H1 (cell line): Measurements from ENCODE around the gene CADM2. TPM values are rescaled to one million over a fixed set of nuclear protein-coding genes. Genes with fewer than 3 reads are reported as not detected.

ENCODE experiments used
- CTCF ChIA-PET: fragments of 300-600 bp; sonication (Branson Sonifier 250); formaldehyde crosslinking; loops from one replicate; lab custom pipeline; 2021; ENCODE audit not compliant: partially characterized antibody; lab: Charles Lee
- POLR2A ChIA-PET: fragments of 300-600 bp; sonication (Branson Sonifier 250); formaldehyde crosslinking; loops from one replicate; lab custom pipeline; 2021; ENCODE audit warnings: inconsistent platforms; ENCODE audit not compliant: partially characterized antibody; lab: Charles Lee
- DNase-seq, 2 experiments: peaks; one replicate each; pipeline versions ENCODE4 v3.0.0 to v3.0.0-alpha.2; 2010 to 2022; ENCODE audit warnings: low spot score in 2 of 2, low read depth in 1 of 2, mixed read lengths in 1 of 2
- FAIRE-seq: peaks from 2 replicates; lab custom pipeline; 2011; peaks lifted over from hg19 to GRCh38; lab: Jason Lieb, UNC
- H2AFZ ChIP-seq: 2 replicates; pipeline ENCODE4 v1.8.1; 2012; ENCODE audit warnings: low read length, inconsistent platforms
- H2AK5ac ChIP-seq: 2 replicates; pipeline ENCODE4 v1.6.1; 2013; ENCODE audit warnings: low read depth, low read length
- H2BK120ac ChIP-seq: replicated peaks from 2 replicates; pipeline ENCODE3; 2013; ENCODE audit warnings: low read depth, low read length, inconsistent platforms
- H2BK12ac ChIP-seq: 2 replicates; pipeline ENCODE4 v1.6.1; 2013; ENCODE audit warnings: low read depth, low read length
- H2BK15ac ChIP-seq: 2 replicates; pipeline ENCODE4 v1.6.1; 2013; ENCODE audit warnings: low read length
- H2BK20ac ChIP-seq: 2 replicates; pipeline ENCODE4 v1.6.1; 2013; ENCODE audit warnings: low read length
- H2BK5ac ChIP-seq: 2 replicates; pipeline ENCODE4 v1.6.1; 2013; ENCODE audit warnings: low read depth, low read length
- H3K14ac ChIP-seq: 2 replicates; pipeline ENCODE4 v1.6.1; 2013; ENCODE audit warnings: inconsistent platforms; ENCODE audit not compliant: insufficient read length
- H3K18ac ChIP-seq: 2 replicates; pipeline ENCODE4 v1.6.1; 2013; ENCODE audit warnings: low read length; ENCODE audit errors: extremely low read depth
- H3K23ac ChIP-seq: 2 replicates; pipeline ENCODE4 v1.6.1; 2013; ENCODE audit warnings: inconsistent platforms; ENCODE audit not compliant: insufficient read length
- H3K23me2 ChIP-seq: 2 replicates; pipeline ENCODE4 v1.6.1; 2013; ENCODE audit warnings: low read depth, low read length
- H3K27ac ChIP-seq: 2 replicates; pipeline ENCODE4 v1.6.1; 2011; ENCODE audit warnings: low read depth, low read length, inconsistent platforms
- H3K27me3 ChIP-seq, 4 experiments: replicated peaks in 1 of 4; 1 replicate in 1 of 4; 2 replicates in 3 of 4; pipeline versions ENCODE4 v1.6.1 to v1.8.1; 2011 to 2013; ENCODE audit warnings: low read length in 3 of 4, mild to moderate bottlenecking in 3 of 4, inconsistent platforms in 2 of 4, mixed read lengths in 2 of 4, moderate library complexity in 1 of 4; ENCODE audit not compliant: control insufficient read depth in 3 of 4, insufficient read depth in 3 of 4; ENCODE audit errors: extremely low read depth in 1 of 4
- H3K36me3 ChIP-seq, 4 experiments: 2 replicates each; pipeline versions ENCODE4 v1.6.1 to v1.8.1; 2011 to 2013; ENCODE audit warnings: mild to moderate bottlenecking in 4 of 4, low read length in 3 of 4, moderate library complexity in 2 of 4, control low read depth in 1 of 4, inconsistent platforms in 1 of 4; ENCODE audit not compliant: insufficient read depth in 4 of 4, control insufficient read depth in 2 of 4
- H3K4ac ChIP-seq: replicated peaks from 2 replicates; pipeline ENCODE3; 2013; ENCODE audit warnings: low read length, low read depth, mixed read lengths, inconsistent platforms; ENCODE audit not compliant: insufficient read length
- H3K4me1 ChIP-seq, 4 experiments: replicated peaks in 1 of 4; 1 replicate in 1 of 4; 2 replicates in 3 of 4; pipeline versions ENCODE4 v1.6.1 to v1.8.1; 2011 to 2013; ENCODE audit warnings: low read length in 3 of 4, inconsistent platforms in 2 of 4, mixed read lengths in 1 of 4; ENCODE audit not compliant: insufficient read depth in 4 of 4, control insufficient read depth in 3 of 4
- H3K4me2 ChIP-seq, 2 experiments: 2 replicates each; pipeline versions ENCODE4 v1.6.1 to v1.8.1; 2011 to 2013; ENCODE audit warnings: low read depth in 2 of 2, low read length in 2 of 2, control low read depth in 1 of 2, inconsistent platforms in 1 of 2, mild to moderate bottlenecking in 1 of 2; ENCODE audit not compliant: insufficient read depth in 1 of 2
- H3K4me3 ChIP-seq, 4 experiments: fragments of 200-600, 300-600 bp in 1 of 4; sonication (generic), shearing (Covaris generic), sonication (Bioruptor Twin) in 1 of 4; 2 replicates each; pipeline versions ENCODE4 v1.5.1 to v1.8.1; 2011 to 2016; ENCODE audit warnings: low read length in 4 of 4, low read depth in 3 of 4, control low read depth in 2 of 4, inconsistent platforms in 2 of 4, mild to moderate bottlenecking in 2 of 4, mixed read lengths in 1 of 4, moderate library complexity in 1 of 4; ENCODE audit not compliant: insufficient read depth in 2 of 4; ENCODE audit errors: extremely low read depth in 1 of 4
- H3K56ac ChIP-seq: replicated peaks from 2 replicates; pipeline ENCODE3; 2013; ENCODE audit warnings: low read depth, mild to moderate bottlenecking, mixed read lengths, low read length, inconsistent platforms; ENCODE audit not compliant: insufficient read length
- H3K79me1 ChIP-seq: 2 replicates; pipeline ENCODE4 v1.6.1; 2013; ENCODE audit warnings: low read depth, low read length, control low read depth
- H3K79me2 ChIP-seq, 2 experiments: 2 replicates each; pipeline versions ENCODE4 v1.6.1 to v1.8.1; 2012 to 2013; ENCODE audit warnings: low read length in 2 of 2, mild to moderate bottlenecking in 2 of 2, inconsistent platforms in 1 of 2; ENCODE audit not compliant: insufficient read depth in 2 of 2, control insufficient read depth in 1 of 2
- H3K9ac ChIP-seq, 4 experiments: replicated peaks in 1 of 4; 1 replicate in 1 of 4; 2 replicates in 3 of 4; pipeline versions ENCODE4 v1.6.1 to v1.8.1; 2011 to 2013; ENCODE audit warnings: low read depth in 3 of 4, low read length in 3 of 4, control low read depth in 2 of 4, mild to moderate bottlenecking in 2 of 4, moderate library complexity in 2 of 4, inconsistent platforms in 1 of 4; ENCODE audit errors: extremely low read depth in 1 of 4
- H3K9me3 ChIP-seq, 2 experiments: 2 replicates each; pipeline versions ENCODE4 v1.6.1 to v1.8.1; 2012 to 2013; ENCODE audit warnings: mild to moderate bottlenecking in 2 of 2, moderate library complexity in 2 of 2, control low read depth in 1 of 2, inconsistent platforms in 1 of 2, low read depth in 1 of 2, low read length in 1 of 2, mixed read lengths in 1 of 2; ENCODE audit not compliant: insufficient read depth in 2 of 2
- H4K20me1 ChIP-seq, 2 experiments: replicated peaks in 1 of 2; 2 replicates each; pipeline versions ENCODE3 to v1.8.1; 2011 to 2013; ENCODE audit warnings: inconsistent platforms in 2 of 2, low read length in 2 of 2, mild to moderate bottlenecking in 1 of 2; ENCODE audit not compliant: insufficient read depth in 2 of 2, control insufficient read depth in 1 of 2
- H4K5ac ChIP-seq: 2 replicates; pipeline ENCODE4 v1.6.1; 2013; ENCODE audit warnings: low read length, low read depth, mixed read lengths, inconsistent platforms; ENCODE audit not compliant: insufficient read length
- H4K8ac ChIP-seq: 2 replicates; pipeline ENCODE4 v1.8.0; 2013; ENCODE audit warnings: mild to moderate bottlenecking, moderate library complexity, low read length, inconsistent platforms; ENCODE audit not compliant: insufficient read depth; ENCODE audit errors: extremely low read depth
- H4K91ac ChIP-seq: replicated peaks from 2 replicates; pipeline ENCODE3; 2013; ENCODE audit warnings: low read length, mixed read lengths, inconsistent platforms; ENCODE audit not compliant: insufficient read length
- BACH1 ChIP-seq: IDR thresholded peaks from 2 replicates; pipeline ENCODE4 v1.6.1; 2012; ENCODE audit warnings: low read length, improper control_type of control experiment
- BCL11A ChIP-seq, 2 experiments: IDR thresholded peaks; one replicate each; pipeline ENCODE4 v1.6.1; 2011; ENCODE audit warnings: low read depth in 2 of 2, low read length in 2 of 2, mild to moderate bottlenecking in 2 of 2
- CEBPB ChIP-seq: IDR thresholded peaks from 2 replicates; pipeline ENCODE4 v1.6.1; 2012; ENCODE audit warnings: low read depth, low read length
- EGR1 ChIP-seq: IDR thresholded peaks from 2 replicates; pipeline ENCODE4 v1.6.1; 2011; ENCODE audit warnings: low read depth, low read length, borderline replicate concordance
- GABPA ChIP-seq: IDR thresholded peaks from 2 replicates; pipeline ENCODE4 v1.6.1; 2011; ENCODE audit warnings: mild to moderate bottlenecking, low read length, moderate library complexity, borderline replicate concordance; ENCODE audit not compliant: insufficient read depth
- HDAC2 ChIP-seq, 2 experiments: fragments of 300-600 bp in 1 of 2; sonication (generic) in 1 of 2; IDR thresholded peaks; 2 replicates each; pipeline ENCODE4 v1.6.1; 2011 to 2012; ENCODE audit warnings: low read depth in 2 of 2, low read length in 2 of 2, mild to moderate bottlenecking in 2 of 2, moderate library complexity in 2 of 2, borderline replicate concordance in 1 of 2, inconsistent platforms in 1 of 2
- KDM5A ChIP-seq: fragments of 200-600 bp; IDR thresholded peaks from 2 replicates; pipeline ENCODE4 v1.7.1; 2012; ENCODE audit warnings: mild to moderate bottlenecking, low read length, inconsistent platforms, mixed read lengths
- MAFK ChIP-seq: IDR thresholded peaks from 2 replicates; pipeline ENCODE4 v1.6.1; 2012; ENCODE audit warnings: low read depth, mild to moderate bottlenecking, improper control_type of control experiment, low read length
- RNF2 ChIP-seq: fragments of 200-900, 300-1000 bp; sonication (generic); IDR thresholded peaks from 2 replicates; pipeline ENCODE4 v1.7.1; 2016; ENCODE audit warnings: borderline replicate concordance, low read depth, mild to moderate bottlenecking, antibody characterized with exemption, low read length; ENCODE audit not compliant: poor library complexity, severe bottlenecking; ENCODE audit errors: missing control alignments
- SP4 ChIP-seq: IDR thresholded peaks from 2 replicates; pipeline ENCODE4 v1.6.1; 2012; ENCODE audit warnings: low read length, inconsistent platforms
- polyA plus RNA-seq, 7 experiments: library from polyadenylated mRNA; depleted of rRNA in 3 of 7; stranded (reverse) in 5 of 7; unstranded in 2 of 7; fragments of >200 nt in 5 of 7; fragments of 200-250 nt in 2 of 7; gene quantifications; 1 replicate in 5 of 7; 2 replicates in 1 of 7; 4 replicates in 1 of 7; pipeline versions ENCODE4 v1.2.1 to v1.2.3, GENCODE V29; 2011 to 2013; ENCODE audit warnings: missing spikeins in 2 of 7, mixed read lengths in 2 of 7
- total RNA-seq: library from RNA; stranded (reverse); fragmentation: NEBNext Ultra II Directional; extraction: Animal tissue kit (Norgen Biotek cat#: 25700); gene quantifications from 2 replicates; pipeline ENCODE4 v1.2.1, GENCODE V29; 2021
- TF ChIP-seq, protein P1 (sequence below): IDR thresholded peaks from 2 replicates; pipeline ENCODE4 v1.6.1; 2011; ENCODE audit warnings: low read depth, mild to moderate bottlenecking, low read length; ENCODE audit not compliant: insufficient read depth
- TF ChIP-seq, protein P2 (sequence below): IDR thresholded peaks from 2 replicates; pipeline ENCODE4 v1.6.1; 2012; ENCODE audit warnings: inconsistent platforms

The CADM2 gene
- total and polyA plus RNA-seq, 2 of the 8 experiments (the other 6 are each of a cell fraction or from before 2014, with no cell fraction given), result 14.9 to 20.9 TPM

DNA sequence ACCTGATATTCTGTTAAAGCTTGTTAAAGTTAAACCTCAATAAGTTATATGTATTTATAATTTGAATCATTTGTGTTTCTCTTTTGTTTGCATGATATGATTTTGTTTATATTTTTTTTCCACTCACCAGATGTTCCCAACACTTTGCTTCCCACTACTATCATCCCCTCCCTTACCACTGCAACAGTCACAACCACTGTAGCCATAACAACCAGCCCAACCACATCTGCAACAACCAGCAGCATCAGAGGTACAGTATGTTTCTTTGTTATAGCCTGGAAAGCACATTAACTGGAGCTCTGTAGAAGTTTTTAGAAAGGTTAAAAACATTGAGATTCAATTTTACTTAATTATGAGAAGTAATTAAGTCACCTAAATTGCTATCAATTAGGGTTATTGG is 1020.2 kb downstream of the CADM2 start:
- H3K56ac ChIP-seq, result peak overlapping the region; percentile 59
- no peaks in the 10 kb centered on the region for H3K4me1 ChIP-seq
- CTCF ChIA-PET, result no interaction called here
- H3K4me2 ChIP-seq, result no peak overlapping the region
- no peaks in the 10 kb centered on the region for H3K36me3 ChIP-seq
- H4K20me1 ChIP-seq, result no peaks in the 10 kb centered on the region
- H4K5ac ChIP-seq, result no peak overlapping the region
- H2AK5ac ChIP-seq, result no peak overlapping the region
- H3K9ac ChIP-seq, result no peak overlapping the region
- H3K79me1 ChIP-seq, result no peaks in the 10 kb centered on the region
- no peak overlapping the region for H3K27ac ChIP-seq
- H2BK5ac ChIP-seq, result no peak overlapping the region
- no peak for DNase-seq
- POLR2A ChIA-PET, result no interaction called here
- no peak overlapping the region for H2BK12ac ChIP-seq
- no peak overlapping the region for H3K23ac ChIP-seq
- no peak overlapping the region for H2AFZ ChIP-seq
- no peak overlapping the region for H4K91ac ChIP-seq
- no peaks in the 10 kb centered on the region for H3K23me2 ChIP-seq
- no peaks in the 10 kb centered on the region for H3K79me2 ChIP-seq
- peaks cover 0 to 1% (median 0%) of the 10 kb centered on the region in 4 experiments; a peak in 1 of 7 replicates for H3K27me3 ChIP-seq
- H3K4ac ChIP-seq, result no peak overlapping the region
- H3K4me3 ChIP-seq, result no peak overlapping the region
- no peak for FAIRE-seq
- H3K9me3 ChIP-seq, result no peaks in the 10 kb centered on the region
- no peak overlapping the region for H2BK20ac ChIP-seq
- no peak overlapping the region for H2BK15ac ChIP-seq
- no peak overlapping the region for H3K18ac ChIP-seq
- H4K8ac ChIP-seq, result no peak overlapping the region
- no peak overlapping the region for H3K14ac ChIP-seq
- no peak overlapping the region for H2BK120ac ChIP-seq
- TF ChIP-seq KDM5A (no peak), CEBPB (no peak), EGR1 (no peak), GABPA (no peak), HDAC2 (IDR thresholded peaks at IDR 0.05; ENCODE audit: borderline replicate concordance in 1 of 2, low read depth in 2 of 2, low read length in 2 of 2) (no peak), RNF2 (no peak), BCL11A (IDR thresholded peaks at IDR 0.05; ENCODE audit: low read depth in 2 of 2, low read length in 2 of 2) (no peak), MAFK (no peak), BACH1 (no peak), SP4 (no peak)
- TF ChIP-seq, protein P1, sequence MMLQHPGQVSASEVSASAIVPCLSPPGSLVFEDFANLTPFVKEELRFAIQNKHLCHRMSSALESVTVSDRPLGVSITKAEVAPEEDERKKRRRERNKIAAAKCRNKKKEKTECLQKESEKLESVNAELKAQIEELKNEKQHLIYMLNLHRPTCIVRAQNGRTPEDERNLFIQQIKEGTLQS, result no peak
- TF ChIP-seq, protein P2, sequence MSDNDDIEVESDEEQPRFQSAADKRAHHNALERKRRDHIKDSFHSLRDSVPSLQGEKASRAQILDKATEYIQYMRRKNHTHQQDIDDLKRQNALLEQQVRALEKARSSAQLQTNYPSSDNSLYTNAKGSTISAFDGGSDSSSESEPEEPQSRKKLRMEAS, result no peak
